ENCODE results near the gene RBP3. TPM values are rescaled to one million over a fixed set of nuclear protein-coding genes. Genes with fewer than 3 reads are reported as not detected.

Gene RBP3
- total and polyA plus RNA-seq, 4 experiments from 2014 or later, result not detected

DNA sequence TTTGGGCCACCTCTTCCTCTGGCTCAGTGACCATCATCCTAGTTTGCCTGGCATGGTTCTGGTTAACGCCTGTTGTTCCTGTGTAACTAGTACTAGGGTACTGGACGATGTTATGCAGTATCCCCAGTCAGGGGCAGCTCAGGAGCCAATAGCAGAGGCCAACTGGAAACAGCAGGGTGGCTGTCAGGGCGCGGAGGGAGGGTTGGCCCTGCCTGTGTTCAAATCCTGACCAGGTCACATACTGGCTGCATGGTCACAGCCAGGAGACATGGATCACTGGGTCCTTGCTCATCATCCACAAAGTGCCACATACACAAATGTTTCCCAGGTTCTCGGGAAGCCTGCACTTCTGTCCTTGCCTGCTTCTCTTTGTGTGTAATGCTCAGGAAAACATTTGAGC lies 12.3 kb upstream of the RBP3 start:
- intact Hi-C loops (cut with micrococcal nuclease), result no loop called here
- ChIA-PET CTCF (ENCODE audit: partially characterized antibody) (interaction anchor here (1.4 kb wide), 1 partner anchor 288 kb away, joined by 4 read pairs; no protein-coding TSS in a partner anchor), POLR2A (ENCODE audit: partially characterized antibody) (no interaction called here)
- peak overlapping the region in 1 of 7 donors; percentile 65 for H3K27ac Mint-ChIP-seq
- Histone ChIP-seq H3K27ac (ENCODE audit: low read depth, low read length) (no peak overlapping the region), H3K4me1 (ENCODE audit: insufficient read depth, low read length) (no peaks in the 10 kb centered on the region), H3K36me3 (ENCODE audit: insufficient read depth, low read length) (no peaks in the 10 kb centered on the region), H3K27me3 (ENCODE audit: insufficient read depth, low read length) (no peaks in the 10 kb centered on the region), H3K9me3 (ENCODE audit: control insufficient read depth in 1 of 2, low read length in 2 of 2) (no peaks in the 10 kb centered on the region), H3K4me3 (ENCODE audit: low read length in 2 of 2) (no peak overlapping the region)
- no peak for DNase-seq
- H3K36me3 Mint-ChIP-seq, result no peaks in the 10 kb centered on the region
- no peaks in the 10 kb centered on the region for H3K4me1 Mint-ChIP-seq
- H3K9me3 Mint-ChIP-seq, result no peaks in the 10 kb centered on the region
- H3K4me3 Mint-ChIP-seq, result no peak overlapping the region
- peaks cover 9 to 15% of the 10 kb centered on the region in 2 donors for H3K27me3 Mint-ChIP-seq

DNA sequence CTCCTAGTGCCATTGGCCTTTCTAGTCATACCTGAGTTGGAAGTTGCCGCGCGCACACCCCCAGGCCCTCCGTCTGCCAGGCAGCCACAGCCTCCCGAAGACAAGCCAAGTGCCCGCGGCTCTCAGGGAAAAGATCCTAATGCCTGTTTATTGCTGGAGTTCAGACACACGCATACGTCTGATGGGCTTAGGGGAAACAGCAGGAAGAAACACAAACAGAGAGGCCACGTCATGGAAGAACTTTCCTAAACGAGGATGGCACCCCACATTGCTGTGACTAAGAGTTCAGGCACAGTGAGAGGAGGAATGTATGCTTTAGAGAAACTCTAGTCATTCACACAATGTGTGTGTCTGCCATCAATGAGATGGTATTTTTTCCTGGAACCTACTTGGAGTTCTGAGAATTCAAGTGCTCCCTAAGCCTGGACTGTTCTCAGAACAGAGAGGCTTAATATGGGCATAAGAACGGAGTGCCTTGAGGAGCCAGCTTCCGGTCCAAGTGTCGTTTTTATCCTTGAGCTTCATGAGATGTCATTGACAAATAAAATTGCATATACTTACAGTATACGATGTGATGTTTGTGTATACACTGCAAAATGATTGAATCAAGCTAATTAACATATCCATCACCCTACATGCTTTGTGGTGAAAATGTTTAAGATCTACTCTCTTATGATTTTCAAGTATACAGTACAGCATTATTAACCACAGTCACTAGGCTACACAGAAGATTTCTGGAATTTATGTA lies 11.6 kb upstream of the RBP3 start:
- Histone ChIP-seq H3K4me3 (ENCODE audit: low read length in 2 of 2) (no peak overlapping the region), H3K36me3 (ENCODE audit: insufficient read depth, low read length) (no peaks in the 10 kb centered on the region), H3K9me3 (ENCODE audit: control insufficient read depth in 1 of 2, low read length in 2 of 2) (no peaks in the 10 kb centered on the region), H3K27me3 (ENCODE audit: insufficient read depth, low read length) (no peaks in the 10 kb centered on the region), H3K4me1 (ENCODE audit: insufficient read depth, low read length) (no peaks in the 10 kb centered on the region), H3K27ac (ENCODE audit: low read depth, low read length) (no peak overlapping the region)
- no peaks in the 10 kb centered on the region for H3K9me3 Mint-ChIP-seq
- no peaks in the 10 kb centered on the region for H3K4me1 Mint-ChIP-seq
- peaks cover 9 to 15% of the 10 kb centered on the region in 2 donors for H3K27me3 Mint-ChIP-seq
- POLR2A ChIA-PET (ENCODE audit: partially characterized antibody), result no interaction called here
- no peak for DNase-seq
- CTCF ChIA-PET (ENCODE audit: partially characterized antibody), result interaction anchor here (0.8 to 1.9 kb wide), 3 partner anchors 11 to 312 kb away, joined by 3 to 7 read pairs (median 4); no protein-coding TSS in a partner anchor
- peak overlapping the region in 1 of 7 donors; percentile 70 for H3K27ac Mint-ChIP-seq
- H3K4me3 Mint-ChIP-seq, result no peak overlapping the region
- intact Hi-C loops (cut with micrococcal nuclease), result no loop called here
- H3K36me3 Mint-ChIP-seq, result no peaks in the 10 kb centered on the region

DNA sequence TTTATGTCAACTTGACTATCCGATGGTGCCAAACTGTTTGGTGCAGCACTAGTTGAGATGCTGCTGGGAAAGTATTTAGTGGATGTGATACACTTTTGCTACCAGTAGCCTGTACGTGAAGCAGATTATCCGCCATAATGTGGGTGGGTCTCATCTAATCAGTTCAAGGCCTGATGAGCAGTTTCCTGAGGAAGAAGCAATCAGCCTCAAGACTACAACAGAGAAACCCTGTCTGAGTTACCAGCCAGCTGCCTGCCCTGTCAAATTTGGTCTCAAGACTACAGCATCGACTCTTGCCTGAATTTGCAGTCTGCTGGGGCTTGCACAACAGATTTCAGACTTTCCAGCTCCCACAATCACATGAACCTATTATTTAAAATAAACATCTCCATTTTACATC lies 10.9 kb upstream of the RBP3 start:
- Histone ChIP-seq H3K9me3 (ENCODE audit: control insufficient read depth in 1 of 2, low read length in 2 of 2) (no peaks in the 10 kb centered on the region), H3K27me3 (ENCODE audit: insufficient read depth, low read length) (no peaks in the 10 kb centered on the region), H3K27ac (ENCODE audit: low read depth, low read length) (no peak overlapping the region), H3K4me1 (ENCODE audit: insufficient read depth, low read length) (no peaks in the 10 kb centered on the region), H3K36me3 (ENCODE audit: insufficient read depth, low read length) (no peaks in the 10 kb centered on the region), H3K4me3 (ENCODE audit: low read length in 2 of 2) (no peak overlapping the region)
- Mint-ChIP-seq H3K9me3 (no peaks in the 10 kb centered on the region), H3K36me3 (no peaks in the 10 kb centered on the region), H3K27me3 (peaks cover 9 to 15% of the 10 kb centered on the region in 2 donors), H3K27ac (no peak overlapping the region), H3K4me3 (no peak overlapping the region), H3K4me1 (no peaks in the 10 kb centered on the region)
- intact Hi-C loops (cut with micrococcal nuclease), result no loop called here
- no peak for DNase-seq
- CTCF ChIA-PET (ENCODE audit: partially characterized antibody), result interaction anchor here (0.8 to 1.9 kb wide), 3 partner anchors 10 to 313 kb away, joined by 3 to 7 read pairs (median 4); no protein-coding TSS in a partner anchor
- POLR2A ChIA-PET (ENCODE audit: partially characterized antibody), result no interaction called here

DNA sequence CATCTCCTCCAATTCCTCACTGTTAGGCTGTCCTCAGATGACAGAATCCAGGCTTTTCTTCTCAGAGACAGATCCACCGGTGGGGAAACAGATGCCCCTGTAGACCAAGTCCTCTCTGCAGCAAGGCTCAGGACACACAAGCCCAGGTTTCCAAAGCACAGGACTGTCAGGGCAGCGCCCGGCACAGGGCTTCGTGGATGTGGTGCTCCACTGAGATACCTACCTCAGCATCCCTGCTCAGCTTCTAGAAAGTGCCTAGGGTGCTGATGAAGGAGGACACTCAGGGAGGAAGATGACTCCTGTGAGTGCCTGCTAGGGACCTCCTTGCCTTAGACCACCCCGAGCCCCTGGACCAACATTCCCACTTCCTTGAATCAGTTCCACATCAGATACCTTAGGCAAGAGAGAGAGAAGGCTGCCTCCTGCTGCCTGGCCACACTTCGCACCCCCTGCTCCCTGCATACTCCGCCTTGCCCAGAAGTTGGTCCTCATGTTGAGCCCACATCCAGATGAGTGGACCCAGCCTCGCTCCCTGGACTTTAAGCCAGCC lies 8.9 kb upstream of the RBP3 start:
- H3K27me3 Mint-ChIP-seq, result peaks cover 7 to 15% of the 10 kb centered on the region in 2 donors
- Histone ChIP-seq H3K36me3 (ENCODE audit: insufficient read depth, low read length) (no peaks in the 10 kb centered on the region), H3K4me1 (ENCODE audit: insufficient read depth, low read length) (no peaks in the 10 kb centered on the region), H3K27me3 (ENCODE audit: insufficient read depth, low read length) (no peaks in the 10 kb centered on the region), H3K27ac (ENCODE audit: low read depth, low read length) (no peak overlapping the region), H3K4me3 (ENCODE audit: low read length in 2 of 2) (no peak overlapping the region), H3K9me3 (ENCODE audit: control insufficient read depth in 1 of 2, low read length in 2 of 2) (no peaks in the 10 kb centered on the region)
- no peaks in the 10 kb centered on the region for H3K9me3 Mint-ChIP-seq
- ChIA-PET CTCF (ENCODE audit: partially characterized antibody) (interaction anchor here (0.8 to 5.0 kb wide), 4 partner anchors 24 to 314 kb away, joined by 4 to 46 read pairs (median 20); no protein-coding TSS in a partner anchor), POLR2A (ENCODE audit: partially characterized antibody) (no interaction called here)
- intact Hi-C loops (cut with micrococcal nuclease), result no loop called here
- H3K4me3 Mint-ChIP-seq, result no peak overlapping the region
- H3K4me1 Mint-ChIP-seq, result no peaks in the 10 kb centered on the region
- no peak for DNase-seq
- H3K27ac Mint-ChIP-seq, result peak overlapping the region in 1 of 7 donors; percentile 38
- H3K36me3 Mint-ChIP-seq, result no peaks in the 10 kb centered on the region

DNA sequence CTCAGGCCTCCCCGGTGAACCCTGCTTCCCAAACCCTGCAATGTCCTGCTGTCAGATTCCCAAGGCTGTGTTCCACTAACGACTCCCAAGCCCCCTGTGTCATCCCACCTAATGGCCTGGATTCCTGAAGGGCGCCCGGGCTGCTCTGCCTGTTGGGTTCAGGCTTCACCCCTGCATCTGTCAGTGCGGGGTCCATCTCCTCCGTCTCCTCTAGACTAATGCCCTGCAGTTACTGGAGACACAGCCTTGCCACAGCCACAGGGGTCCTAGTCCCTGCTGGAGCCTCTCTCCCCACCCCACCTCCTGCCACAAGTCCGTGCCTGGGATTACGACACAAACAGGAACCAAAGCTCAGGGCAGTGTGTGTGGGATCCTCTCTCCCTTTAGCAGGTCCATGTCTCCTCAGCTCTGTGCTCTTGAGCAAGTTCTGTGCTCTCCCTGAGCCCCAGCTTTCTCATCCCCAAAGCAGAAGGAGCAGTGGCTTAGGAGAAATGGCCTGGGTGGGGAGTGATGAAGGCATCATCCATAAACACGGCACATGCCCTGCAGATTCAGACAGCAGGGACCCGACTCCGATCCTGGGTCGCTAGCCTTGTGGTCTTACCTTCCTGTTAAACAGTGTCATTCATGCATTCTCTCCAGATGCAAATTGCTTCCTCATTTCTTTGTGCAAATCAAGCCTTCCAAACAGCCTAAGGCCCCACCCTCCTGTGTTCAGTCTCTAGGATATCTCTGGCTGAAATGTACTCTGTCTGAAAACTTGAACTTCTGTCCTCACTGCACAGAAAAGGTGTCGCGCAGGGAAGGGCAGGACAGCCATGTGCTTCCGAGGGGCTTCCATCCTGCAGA lies 8.2 kb upstream of the RBP3 start:
- H3K27me3 Mint-ChIP-seq, result peaks cover 7 to 15% of the 10 kb centered on the region in 2 donors
- no peaks in the 10 kb centered on the region for H3K27me3 ChIP-seq (ENCODE audit: insufficient read depth, low read length)

DNA sequence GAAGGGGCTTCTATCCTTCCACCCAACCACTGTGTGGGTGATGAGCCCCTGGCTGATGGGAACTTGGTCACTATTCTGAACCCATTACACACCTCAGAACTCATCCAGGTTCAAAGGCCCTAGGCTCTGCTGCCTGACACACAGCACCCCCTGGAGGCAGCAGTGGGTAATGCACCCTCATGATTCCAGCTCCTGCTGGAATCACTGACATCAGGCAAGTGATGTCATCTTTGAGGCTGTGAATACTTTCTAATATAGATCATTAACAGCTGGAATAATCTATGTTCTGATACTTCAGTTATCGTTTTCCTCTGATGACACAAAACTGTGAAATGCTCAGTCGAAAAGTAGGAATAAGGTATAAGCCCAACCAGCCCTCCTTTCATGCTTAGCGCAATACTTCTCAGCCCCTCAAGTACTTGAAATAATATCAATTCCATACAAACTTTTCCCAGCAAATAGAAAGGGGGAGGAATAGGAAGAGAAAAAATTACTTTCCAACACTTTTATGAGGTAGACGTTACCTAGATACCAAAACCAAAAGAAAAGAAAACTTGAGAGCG lies 7.5 kb upstream of the RBP3 start:
- H3K27me3 Mint-ChIP-seq, result peaks cover 7 to 15% of the 10 kb centered on the region in 2 donors
- ChIA-PET CTCF (ENCODE audit: partially characterized antibody) (interaction anchor here (0.7 to 5.0 kb wide), 20 partner anchors 10 to 347 kb away, joined by 3 to 46 read pairs (median 4); no protein-coding TSS in a partner anchor), POLR2A (ENCODE audit: partially characterized antibody) (interaction anchor here (0.8 kb wide), 1 partner anchor 293 kb away, joined by 5 read pairs; no protein-coding TSS in a partner anchor)
- H3K4me1 Mint-ChIP-seq, result no peaks in the 10 kb centered on the region
- intact Hi-C loops (cut with micrococcal nuclease), result loop anchor here (1.0 kb wide), 2 partner anchors 293 to 316 kb away; no protein-coding TSS in a partner anchor
- H3K27ac ChIP-seq (ENCODE audit: low read depth, low read length), result no peak overlapping the region
- H3K27ac Mint-ChIP-seq, result no peak overlapping the region
- H3K4me3 ChIP-seq (ENCODE audit: low read length in 2 of 2), result no peak overlapping the region
- no peaks in the 10 kb centered on the region for H3K36me3 ChIP-seq (ENCODE audit: insufficient read depth, low read length)
- no peaks in the 10 kb centered on the region for H3K9me3 Mint-ChIP-seq
- no peaks in the 10 kb centered on the region for H3K27me3 ChIP-seq (ENCODE audit: insufficient read depth, low read length)
- no peaks in the 10 kb centered on the region for H3K4me1 ChIP-seq (ENCODE audit: insufficient read depth, low read length)
- no peaks in the 10 kb centered on the region for H3K36me3 Mint-ChIP-seq
- peak; percentile 50 to 62 (median 54) for DNase-seq
- H3K4me3 Mint-ChIP-seq, result no peak overlapping the region
- H3K9me3 ChIP-seq (ENCODE audit: control insufficient read depth in 1 of 2, low read length in 2 of 2), result no peaks in the 10 kb centered on the region

More for the DNA sequence above, 8.2 kb upstream of the RBP3 start:
- Histone ChIP-seq H3K4me1 (ENCODE audit: insufficient read depth, low read length) (no peaks in the 10 kb centered on the region), H3K36me3 (ENCODE audit: insufficient read depth, low read length) (no peaks in the 10 kb centered on the region), H3K27ac (ENCODE audit: low read depth, low read length) (no peak overlapping the region), H3K4me3 (ENCODE audit: low read length in 2 of 2) (no peak overlapping the region), H3K9me3 (ENCODE audit: control insufficient read depth in 1 of 2, low read length in 2 of 2) (no peaks in the 10 kb centered on the region)
- intact Hi-C loops (cut with micrococcal nuclease), result loop anchor here (1.0 kb wide), 2 partner anchors 293 to 316 kb away; no protein-coding TSS in a partner anchor
- Mint-ChIP-seq H3K4me1 (no peaks in the 10 kb centered on the region), H3K27ac (peak overlapping the region in 1 of 7 donors; percentile 38), H3K36me3 (no peaks in the 10 kb centered on the region), H3K9me3 (no peaks in the 10 kb centered on the region), H3K4me3 (no peak overlapping the region)
- no peak for DNase-seq
- ChIA-PET CTCF (ENCODE audit: partially characterized antibody) (interaction anchor here (0.8 to 5.0 kb wide), 14 partner anchors 10 to 346 kb away, joined by 3 to 46 read pairs (median 4); no protein-coding TSS in a partner anchor), POLR2A (ENCODE audit: partially characterized antibody) (interaction anchor here (0.8 kb wide), 1 partner anchor 292 kb away, joined by 5 read pairs; no protein-coding TSS in a partner anchor)

Data from CD4-positive, alpha-beta memory T cell (primary cell).